Fibroblast of mammary gland (primary cell): ENCODE measurements around the gene ADAMTS14.
A peak's percentile ranks its signal among the peaks of the same experiment; 100 is the strongest.

Experiments used
- DNase-seq: peaks from one replicate; pipeline ENCODE4 v3.0.0-alpha.2; 2010; ENCODE audit warnings: low read depth
- H3K4me3 ChIP-seq: 2 replicates; pipeline ENCODE4 v1.5.1; 2011; ENCODE audit warnings: low read depth, mild to moderate bottlenecking, low read length, moderate library complexity; ENCODE audit not compliant: control insufficient read depth
- TF ChIP-seq, protein P1 (sequence below): conservative IDR thresholded peaks from 2 replicates; pipeline ENCODE4 v1.5.1; 2011; ENCODE audit warnings: low read depth, low read length, inconsistent platforms; ENCODE audit not compliant: control insufficient read depth, insufficient read depth

ADAMTS14 gene

DNA sequence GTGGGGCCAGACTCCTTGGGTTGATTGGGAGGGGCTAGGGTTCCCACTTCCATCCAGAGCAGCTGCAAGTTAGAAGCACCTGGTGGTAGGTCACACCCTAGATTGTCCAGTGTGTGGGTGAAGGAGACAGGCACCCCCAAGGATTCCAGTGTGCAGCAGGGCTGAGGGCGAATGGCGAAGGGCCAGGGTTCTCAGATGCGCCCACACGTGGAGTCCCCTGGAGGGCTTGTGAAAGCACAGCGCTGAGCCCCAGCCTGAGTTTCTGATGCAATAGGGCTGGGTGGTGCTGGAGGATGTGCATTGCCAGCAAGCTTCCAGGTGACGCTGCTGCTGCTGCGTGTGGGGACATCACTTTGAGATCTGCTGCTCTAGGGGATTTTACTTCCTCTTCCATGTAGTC lies 87.5 kb downstream of the ADAMTS14 start:
- peak; percentile 38 for DNase-seq
- TF ChIP-seq, protein P1, sequence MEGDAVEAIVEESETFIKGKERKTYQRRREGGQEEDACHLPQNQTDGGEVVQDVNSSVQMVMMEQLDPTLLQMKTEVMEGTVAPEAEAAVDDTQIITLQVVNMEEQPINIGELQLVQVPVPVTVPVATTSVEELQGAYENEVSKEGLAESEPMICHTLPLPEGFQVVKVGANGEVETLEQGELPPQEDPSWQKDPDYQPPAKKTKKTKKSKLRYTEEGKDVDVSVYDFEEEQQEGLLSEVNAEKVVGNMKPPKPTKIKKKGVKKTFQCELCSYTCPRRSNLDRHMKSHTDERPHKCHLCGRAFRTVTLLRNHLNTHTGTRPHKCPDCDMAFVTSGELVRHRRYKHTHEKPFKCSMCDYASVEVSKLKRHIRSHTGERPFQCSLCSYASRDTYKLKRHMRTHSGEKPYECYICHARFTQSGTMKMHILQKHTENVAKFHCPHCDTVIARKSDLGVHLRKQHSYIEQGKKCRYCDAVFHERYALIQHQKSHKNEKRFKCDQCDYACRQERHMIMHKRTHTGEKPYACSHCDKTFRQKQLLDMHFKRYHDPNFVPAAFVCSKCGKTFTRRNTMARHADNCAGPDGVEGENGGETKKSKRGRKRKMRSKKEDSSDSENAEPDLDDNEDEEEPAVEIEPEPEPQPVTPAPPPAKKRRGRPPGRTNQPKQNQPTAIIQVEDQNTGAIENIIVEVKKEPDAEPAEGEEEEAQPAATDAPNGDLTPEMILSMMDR: no peak
- no peak overlapping the region for H3K4me3 ChIP-seq

DNA sequence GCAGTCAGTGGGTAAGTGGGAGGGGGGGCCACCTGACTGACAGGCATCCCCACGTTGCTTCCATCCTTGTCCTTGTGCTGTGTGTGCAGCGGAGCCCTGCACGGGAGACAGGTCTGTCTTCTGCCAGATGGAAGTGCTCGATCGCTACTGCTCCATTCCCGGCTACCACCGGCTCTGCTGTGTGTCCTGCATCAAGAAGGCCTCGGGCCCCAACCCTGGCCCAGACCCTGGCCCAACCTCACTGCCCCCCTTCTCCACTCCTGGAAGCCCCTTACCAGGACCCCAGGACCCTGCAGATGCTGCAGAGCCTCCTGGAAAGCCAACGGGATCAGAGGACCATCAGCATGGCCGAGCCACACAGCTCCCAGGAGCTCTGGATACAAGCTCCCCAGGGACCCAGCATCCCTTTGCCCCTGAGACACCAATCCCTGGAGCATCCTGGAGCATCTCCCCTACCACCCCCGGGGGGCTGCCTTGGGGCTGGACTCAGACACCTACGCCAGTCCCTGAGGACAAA lies 88.0 kb downstream of the ADAMTS14 start:
- no peak for DNase-seq

DNA sequence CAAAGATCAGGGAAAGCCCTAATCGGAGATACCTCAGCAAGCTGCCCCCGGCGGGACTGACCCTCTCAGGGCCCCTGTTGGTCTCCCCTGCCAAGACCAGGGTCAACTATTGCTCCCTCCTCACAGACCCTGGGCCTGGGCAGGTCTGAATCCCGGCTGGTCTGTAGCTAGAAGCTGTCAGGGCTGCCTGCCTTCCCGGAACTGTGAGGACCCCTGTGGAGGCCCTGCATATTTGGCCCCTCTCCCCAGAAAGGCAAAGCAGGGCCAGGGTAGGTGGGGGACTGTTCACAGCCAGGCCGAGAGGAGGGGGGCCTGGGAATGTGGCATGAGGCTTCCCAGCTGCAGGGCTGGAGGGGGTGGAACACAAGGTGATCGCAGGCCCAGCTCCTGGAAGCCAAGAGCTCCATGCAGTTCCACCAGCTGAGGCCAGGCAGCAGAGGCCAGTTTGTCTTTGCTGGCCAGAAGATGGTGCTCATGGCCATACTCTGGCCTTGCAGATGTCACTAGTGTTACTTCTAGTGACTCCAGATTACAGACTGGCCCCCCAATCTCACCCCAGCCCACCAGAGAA lies 88.8 kb downstream of the ADAMTS14 start:
- DNase-seq: no peak
- H3K4me3 ChIP-seq: no peak overlapping the region
- TF ChIP-seq, protein P1: peak; percentile 4

More for the DNA sequence above, 88.0 kb downstream of the ADAMTS14 start:
- TF ChIP-seq, protein P1: no peak
- H3K4me3 ChIP-seq: no peak overlapping the region

DNA sequence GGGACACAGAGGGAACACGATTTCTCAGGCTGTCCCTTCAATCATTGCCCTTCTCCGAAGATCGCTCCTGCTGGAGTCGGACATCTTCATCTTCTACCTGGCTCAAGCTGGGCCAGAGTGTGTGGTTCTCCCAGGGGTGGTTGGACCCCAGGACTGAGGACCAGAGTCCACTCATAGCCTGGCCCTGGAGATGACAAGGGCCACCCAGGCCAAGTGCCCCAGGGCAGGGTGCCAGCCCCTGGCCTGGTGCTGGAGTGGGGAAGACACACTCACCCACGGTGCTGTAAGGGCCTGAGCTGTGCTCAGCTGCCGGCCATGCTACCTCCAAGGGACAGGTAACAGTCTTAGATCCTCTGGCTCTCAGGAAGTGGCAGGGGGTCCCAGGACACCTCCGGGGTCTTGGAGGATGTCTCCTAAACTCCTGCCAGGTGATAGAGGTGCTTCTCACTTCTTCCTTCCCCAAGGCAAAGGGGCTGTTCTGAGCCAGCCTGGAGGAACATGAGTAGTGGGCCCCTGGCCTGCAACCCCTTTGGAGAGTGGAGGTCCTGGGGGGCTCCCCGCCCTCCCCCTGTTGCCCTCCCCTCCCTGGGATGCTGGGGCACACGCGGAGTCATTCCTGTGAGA lies 89.5 kb downstream of the ADAMTS14 start:
- no peak overlapping the region for H3K4me3 ChIP-seq
- DNase-seq: no peak
- TF ChIP-seq, protein P1: no peak

DNA sequence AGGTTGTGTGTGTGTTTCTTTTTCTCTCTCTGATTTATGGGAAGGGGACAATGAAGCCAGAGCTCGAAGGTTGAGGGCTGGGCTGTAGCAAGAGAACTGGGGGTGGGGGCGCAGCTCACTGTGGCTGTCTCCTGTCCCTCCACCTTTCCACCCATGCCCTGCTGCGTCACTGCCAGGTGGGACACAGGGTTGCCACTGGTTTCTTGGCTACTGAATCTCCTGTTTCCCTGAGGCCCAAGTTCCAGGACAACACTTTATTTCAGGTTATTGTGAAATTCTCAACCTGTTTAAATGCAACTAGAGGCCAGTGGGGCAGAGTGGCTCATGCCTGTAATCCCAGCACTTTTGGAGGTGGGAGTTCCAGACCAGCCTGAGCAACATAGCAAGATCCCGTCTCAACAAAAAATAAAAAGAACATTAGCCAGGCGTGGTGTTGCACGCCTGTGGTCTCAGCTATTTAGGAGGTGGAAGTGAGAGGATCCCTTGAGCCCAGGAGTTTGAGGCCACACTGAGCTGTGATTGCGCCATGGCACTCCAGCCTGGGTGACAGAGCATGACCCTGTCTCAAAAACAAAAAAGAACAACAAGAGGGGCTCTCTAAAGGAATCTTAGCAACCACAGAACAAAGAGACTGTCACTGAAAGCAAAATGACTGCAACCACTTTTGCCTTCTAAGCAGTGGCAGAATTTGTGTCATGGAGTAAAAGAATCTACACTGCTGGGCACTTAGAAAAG lies 90.3 kb downstream of the ADAMTS14 start:
- DNase-seq: no peak
- H3K4me3 ChIP-seq: no peak overlapping the region
- TF ChIP-seq, protein P1: no peak

DNA sequence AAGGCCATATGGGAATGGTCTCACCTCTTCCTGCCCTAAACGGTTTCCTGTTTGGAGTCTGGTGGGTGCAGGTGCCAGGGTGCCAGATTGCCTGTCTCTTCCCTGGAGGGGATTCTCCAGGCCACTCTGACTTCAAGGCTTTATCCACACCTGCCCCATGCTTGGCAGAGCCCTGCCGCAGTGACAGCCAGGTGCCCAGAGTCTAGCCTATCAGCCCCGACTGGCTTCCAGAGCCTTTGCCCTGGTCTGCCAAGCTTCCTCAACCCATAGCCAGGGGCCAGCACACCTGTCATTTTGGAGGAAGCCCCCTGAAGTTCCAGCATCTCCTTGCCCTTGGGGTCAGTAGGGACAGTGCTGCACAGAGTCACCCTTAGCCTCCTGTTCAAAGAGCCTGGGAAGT lies 91.3 kb downstream of the ADAMTS14 start:
- no peak overlapping the region for H3K4me3 ChIP-seq
- TF ChIP-seq, protein P1: no peak
- DNase-seq: no peak
